ENCODE measurements around the gene PIK3C2B. TPM values are rescaled to one million over a fixed set of nuclear protein-coding genes. Genes with fewer than 3 reads are reported as not detected.
"Not testable (repeated sequence)": the region's sequence is repeated elsewhere in the genome, so short reads cannot be mapped to it uniquely, and the experiment has no call there.

PIK3C2B gene
- total RNA-seq, 1 donor from 2014 or later = 256 TPM

- Mint-ChIP-seq H3K9me3 (ENCODE audit: unreplicated experiment) (no peaks in the 10 kb centered on the region), H3K4me1 (ENCODE audit: unreplicated experiment) (peaks cover 80% of the 10 kb centered on the region), H3K36me3 (ENCODE audit: low read depth, unreplicated experiment) (peaks cover 47% of the 10 kb centered on the region), H3K4me3 (ENCODE audit: unreplicated experiment) (peak overlapping the region; percentile 23), H3K27me3 (ENCODE audit: unreplicated experiment) (peaks cover 8% of the 10 kb centered on the region), H3K27ac (ENCODE audit: unreplicated experiment) (no peak overlapping the region)
- no peak for DNase-seq (ENCODE audit: low spot score)
- TF ChIP-seq, protein P1, sequence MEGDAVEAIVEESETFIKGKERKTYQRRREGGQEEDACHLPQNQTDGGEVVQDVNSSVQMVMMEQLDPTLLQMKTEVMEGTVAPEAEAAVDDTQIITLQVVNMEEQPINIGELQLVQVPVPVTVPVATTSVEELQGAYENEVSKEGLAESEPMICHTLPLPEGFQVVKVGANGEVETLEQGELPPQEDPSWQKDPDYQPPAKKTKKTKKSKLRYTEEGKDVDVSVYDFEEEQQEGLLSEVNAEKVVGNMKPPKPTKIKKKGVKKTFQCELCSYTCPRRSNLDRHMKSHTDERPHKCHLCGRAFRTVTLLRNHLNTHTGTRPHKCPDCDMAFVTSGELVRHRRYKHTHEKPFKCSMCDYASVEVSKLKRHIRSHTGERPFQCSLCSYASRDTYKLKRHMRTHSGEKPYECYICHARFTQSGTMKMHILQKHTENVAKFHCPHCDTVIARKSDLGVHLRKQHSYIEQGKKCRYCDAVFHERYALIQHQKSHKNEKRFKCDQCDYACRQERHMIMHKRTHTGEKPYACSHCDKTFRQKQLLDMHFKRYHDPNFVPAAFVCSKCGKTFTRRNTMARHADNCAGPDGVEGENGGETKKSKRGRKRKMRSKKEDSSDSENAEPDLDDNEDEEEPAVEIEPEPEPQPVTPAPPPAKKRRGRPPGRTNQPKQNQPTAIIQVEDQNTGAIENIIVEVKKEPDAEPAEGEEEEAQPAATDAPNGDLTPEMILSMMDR (IDR thresholded peaks at IDR 0.05; ENCODE audit: unreplicated experiment) = no peak
Measured at GRCh38 chr1:204487256-204487615, 7.4 kb downstream of the PIK3C2B start.

DNA sequence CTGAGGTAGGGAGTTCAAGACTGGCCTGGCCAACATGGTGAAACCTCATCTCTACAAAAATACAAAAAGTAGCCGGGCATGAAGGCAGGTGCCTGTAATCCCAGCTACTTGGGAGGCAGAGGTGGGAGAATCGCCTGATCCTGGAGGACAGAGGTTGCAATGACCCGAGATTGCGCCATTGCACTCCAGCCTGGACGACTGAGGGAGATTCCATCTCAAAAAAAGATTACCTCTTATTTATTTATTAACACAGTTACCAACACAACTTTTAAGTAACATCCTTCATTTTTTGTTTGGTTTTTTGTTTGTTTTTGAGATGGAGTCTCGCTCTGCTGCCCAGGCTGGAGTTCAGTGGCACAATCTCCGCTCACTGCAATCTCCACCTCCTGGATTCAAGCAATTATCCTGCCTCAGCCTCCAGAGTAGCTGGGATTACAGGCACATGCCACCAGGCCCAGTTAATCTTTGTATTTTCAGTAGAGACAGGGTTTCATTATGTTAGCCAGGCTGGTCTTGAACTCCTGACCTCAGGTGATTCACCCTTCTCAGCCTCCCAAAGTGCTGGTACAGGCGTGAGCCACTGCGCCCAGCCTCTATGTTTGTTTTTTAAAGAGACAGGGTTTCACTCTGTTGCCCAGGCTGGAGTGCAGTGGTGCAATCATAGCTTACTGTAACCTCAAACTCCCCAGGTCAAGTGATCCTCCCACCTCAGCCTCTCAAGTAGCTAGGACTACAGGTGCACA is 7.9 kb downstream of the PIK3C2B start:
- Mint-ChIP-seq H3K4me3 (ENCODE audit: unreplicated experiment) (peak overlapping the region; percentile 23), H3K4me1 (ENCODE audit: unreplicated experiment) (peaks cover 80% of the 10 kb centered on the region), H3K36me3 (ENCODE audit: low read depth, unreplicated experiment) (peaks cover 41% of the 10 kb centered on the region)
- not testable (repeated sequence) for H3K27ac Mint-ChIP-seq (ENCODE audit: unreplicated experiment); DNase-seq (ENCODE audit: low spot score); H3K27me3 Mint-ChIP-seq (ENCODE audit: unreplicated experiment); H3K9me3 Mint-ChIP-seq (ENCODE audit: unreplicated experiment)

DNA sequence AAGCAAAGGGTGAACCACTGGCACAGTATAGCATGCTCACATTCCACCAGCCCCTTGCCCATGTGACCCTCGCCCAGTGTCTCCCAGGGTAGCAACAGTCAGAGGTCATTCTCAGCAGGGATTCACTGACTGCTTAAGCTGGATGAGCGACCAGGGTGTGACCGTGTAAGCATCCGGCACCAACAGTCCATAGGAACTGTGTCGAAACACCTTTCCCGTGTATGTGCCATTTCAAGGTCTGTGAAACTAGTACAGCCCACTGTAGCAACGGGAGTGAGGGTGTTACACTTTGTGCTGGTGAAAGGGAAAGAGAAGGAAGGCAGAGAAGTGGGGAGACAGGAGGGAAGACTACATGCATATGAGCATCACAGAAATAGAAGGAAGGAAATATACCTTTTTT is 10.8 kb downstream of the PIK3C2B start:
- peaks cover 18% of the 10 kb centered on the region for H3K27me3 Mint-ChIP-seq (ENCODE audit: unreplicated experiment)
- peaks cover 88% of the 10 kb centered on the region for H3K4me1 Mint-ChIP-seq (ENCODE audit: unreplicated experiment)
- H3K27ac Mint-ChIP-seq (ENCODE audit: unreplicated experiment) = peak overlapping the region; percentile 70
- peaks cover 39% of the 10 kb centered on the region for H3K36me3 Mint-ChIP-seq (ENCODE audit: low read depth, unreplicated experiment)
- no peaks in the 10 kb centered on the region for H3K9me3 Mint-ChIP-seq (ENCODE audit: unreplicated experiment)
- DNase-seq (ENCODE audit: low spot score) = no peak
- TF ChIP-seq, protein P1 (IDR thresholded peaks at IDR 0.05; ENCODE audit: unreplicated experiment) = no peak
- H3K4me3 Mint-ChIP-seq (ENCODE audit: unreplicated experiment) = peak overlapping the region; percentile 57

GRCh38 chr1:204480515-204480914 is 14.1 kb downstream of the PIK3C2B start:
- Mint-ChIP-seq H3K4me1 (ENCODE audit: unreplicated experiment) (peaks cover 97% of the 10 kb centered on the region), H3K36me3 (ENCODE audit: low read depth, unreplicated experiment) (peaks cover 44% of the 10 kb centered on the region), H3K27me3 (ENCODE audit: unreplicated experiment) (peaks cover 24% of the 10 kb centered on the region), H3K9me3 (ENCODE audit: unreplicated experiment) (no peaks in the 10 kb centered on the region), H3K27ac (ENCODE audit: unreplicated experiment) (peak overlapping the region; percentile 42), H3K4me3 (ENCODE audit: unreplicated experiment) (no peak overlapping the region)
- DNase-seq (ENCODE audit: low spot score) = no peak
- TF ChIP-seq, protein P1 (IDR thresholded peaks at IDR 0.05; ENCODE audit: unreplicated experiment) = no peak

DNA sequence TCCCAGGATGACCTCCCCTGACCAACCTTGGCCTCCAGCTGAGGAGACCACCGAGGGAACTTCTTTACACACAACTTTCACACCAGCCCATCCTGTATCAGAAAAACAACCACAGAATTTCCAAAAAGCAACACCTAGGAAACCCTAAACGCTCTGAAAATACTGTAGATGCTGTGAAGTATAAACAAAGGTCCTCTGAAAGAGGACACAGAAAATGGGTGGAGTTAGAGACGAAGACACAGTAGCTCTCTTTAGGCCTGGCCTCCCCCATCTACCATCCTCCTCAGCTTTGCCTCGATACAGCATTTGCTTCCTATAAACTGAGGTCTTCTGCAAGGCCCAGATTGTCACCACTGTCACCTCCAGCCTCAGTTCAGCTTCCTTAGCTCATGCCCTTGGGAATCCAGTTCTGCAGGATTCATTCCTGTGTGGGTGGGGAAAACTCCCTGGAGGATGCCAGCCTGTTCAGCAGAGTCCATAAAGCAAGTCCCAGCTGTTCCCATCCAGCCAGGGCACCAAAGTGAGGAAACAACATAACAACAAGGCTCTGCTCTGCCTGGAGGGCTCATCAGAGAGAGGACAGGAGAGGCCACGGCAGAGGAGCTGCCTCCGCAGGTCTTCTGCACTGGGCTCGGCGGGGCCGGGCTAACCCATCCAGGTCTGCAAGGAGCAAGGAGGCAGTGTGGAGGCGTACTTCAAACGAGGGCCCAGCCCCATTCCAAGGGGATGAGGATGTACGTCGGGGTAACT is 15.0 kb downstream of the PIK3C2B start:
- Mint-ChIP-seq H3K27ac (ENCODE audit: unreplicated experiment) (peak overlapping the region; percentile 58), H3K9me3 (ENCODE audit: unreplicated experiment) (no peaks in the 10 kb centered on the region), H3K4me3 (ENCODE audit: unreplicated experiment) (peak overlapping the region; percentile 80), H3K27me3 (ENCODE audit: unreplicated experiment) (peaks cover 30% of the 10 kb centered on the region), H3K4me1 (ENCODE audit: unreplicated experiment) (peaks cover 97% of the 10 kb centered on the region), H3K36me3 (ENCODE audit: low read depth, unreplicated experiment) (peaks cover 46% of the 10 kb centered on the region)
- DNase-seq (ENCODE audit: low spot score) = no peak
- TF ChIP-seq, protein P1 (IDR thresholded peaks at IDR 0.05; ENCODE audit: unreplicated experiment) = no peak

All from endothelial cell (in vitro differentiated cells).